HEK293 (cell line): Measurements from ENCODE around the gene SPRY1.

Experiments used
- CTCF ChIA-PET: fragments of 350-600 bp; formaldehyde crosslinking; extraction: SDS; loops from one replicate; lab custom pipeline; 2021; ENCODE audit warnings: antibody characterized with exemption; lab: Yijun Ruan, JAX
- POLR2A ChIA-PET: fragments of 300-600 bp; formaldehyde crosslinking; extraction: SDS; loops from one replicate; lab custom pipeline; 2020; ENCODE audit warnings: antibody characterized with exemption, inconsistent platforms; lab: Yijun Ruan, JAX
- H3K27ac ChIP-seq: fragments of 200-500 bp; sonication (Bioruptor generic); 2 replicates; pipeline ENCODE4 v1.5.1; 2014; ENCODE audit warnings: low read depth, low read length, control low read depth, inconsistent platforms; ENCODE audit errors: extremely low read depth
- H3K36me3 ChIP-seq, 2 experiments: fragments of 200-500 bp in 1 of 2; sonication (Bioruptor generic) in 1 of 2; 1 replicate in 1 of 2; 2 replicates in 1 of 2; pipeline ENCODE4 v1.5.1; 2014 to 2017; ENCODE audit warnings: inconsistent platforms in 2 of 2, low read length in 2 of 2; ENCODE audit not compliant: control insufficient read depth in 2 of 2, insufficient read depth in 1 of 2
- H3K4me1 ChIP-seq: fragments of 200-500 bp; sonication (Bioruptor generic); 2 replicates; pipeline ENCODE4 v1.5.1; 2014; ENCODE audit warnings: mild to moderate bottlenecking, low read length, inconsistent platforms; ENCODE audit not compliant: control insufficient read depth, insufficient read depth
- H3K4me3 ChIP-seq: 2 replicates; pipeline ENCODE4 v1.5.1; 2011; ENCODE audit warnings: low read depth, mild to moderate bottlenecking, control low read depth, low read length, moderate library complexity
- H3K9me3 ChIP-seq: fragments of 200-500 bp; sonication (Bioruptor generic); 2 replicates; pipeline ENCODE4 v1.5.1; 2014; ENCODE audit warnings: low read depth, low read length, inconsistent platforms; ENCODE audit not compliant: control insufficient read depth, insufficient read depth
- KLF9 ChIP-seq: fragments of 450-650 bp; formaldehyde crosslinking; IDR thresholded peaks from 2 replicates; pipeline ENCODE4 v1.5.1; 2016; ENCODE audit warnings: missing biosample characterization, missing genetic modification characterization, low read depth
- OSR2 ChIP-seq: fragments of 450-650 bp; formaldehyde crosslinking; IDR thresholded peaks from 2 replicates; pipeline ENCODE4 v1.5.1; 2016; ENCODE audit warnings: missing biosample characterization, missing genetic modification characterization
- REPIN1 ChIP-seq: fragments of 450-650 bp; formaldehyde crosslinking; IDR thresholded peaks from 2 replicates; pipeline ENCODE4 v1.5.1; 2017; ENCODE audit warnings: missing biosample characterization, missing genetic modification characterization, low read depth
- SETDB1 ChIP-seq: IDR thresholded peaks from one replicate; pipeline ENCODE4 v1.6.1; 2017; ENCODE audit warnings: mild to moderate bottlenecking, low read length, moderate library complexity, mixed read lengths; ENCODE audit not compliant: insufficient read length
- YY2 ChIP-seq: fragments of 450-650 bp; formaldehyde crosslinking; IDR thresholded peaks from 2 replicates; pipeline ENCODE4 v1.5.1; 2016; ENCODE audit warnings: missing biosample characterization, missing genetic modification characterization
- ZBTB48 ChIP-seq: fragments of 450-650 bp; formaldehyde crosslinking; IDR thresholded peaks from 2 replicates; pipeline ENCODE4 v1.5.1; 2016; ENCODE audit warnings: missing biosample characterization, missing genetic modification characterization
- ZBTB8A ChIP-seq: fragments of 450-650 bp; formaldehyde crosslinking; IDR thresholded peaks from 2 replicates; pipeline ENCODE4 v1.5.1; 2016; ENCODE audit warnings: missing biosample characterization, missing genetic modification characterization
- ZFP3 ChIP-seq: fragments of 450-650 bp; formaldehyde crosslinking; IDR thresholded peaks from 2 replicates; pipeline ENCODE4 v1.5.1; 2016; ENCODE audit warnings: low read depth, missing biosample characterization, missing genetic modification characterization
- ZNF133 ChIP-seq: fragments of 450-650 bp; formaldehyde crosslinking; IDR thresholded peaks from 2 replicates; pipeline ENCODE4 v1.5.1; 2016; ENCODE audit warnings: missing biosample characterization, missing genetic modification characterization
- ZNF157 ChIP-seq: fragments of 450-650 bp; formaldehyde crosslinking; IDR thresholded peaks from 2 replicates; pipeline ENCODE4 v1.5.1; 2016; ENCODE audit warnings: missing biosample characterization, missing genetic modification characterization
- ZNF2 ChIP-seq: fragments of 450-650 bp; formaldehyde crosslinking; IDR thresholded peaks from 2 replicates; pipeline ENCODE4 v1.5.1; 2016; ENCODE audit warnings: missing biosample characterization, missing genetic modification characterization
- ZNF202 ChIP-seq: fragments of 450-650 bp; formaldehyde crosslinking; IDR thresholded peaks from 2 replicates; pipeline ENCODE4 v1.5.1; 2016; ENCODE audit warnings: missing biosample characterization, missing genetic modification characterization, borderline replicate concordance
- ZNF23 ChIP-seq: fragments of 450-650 bp; formaldehyde crosslinking; IDR thresholded peaks from 2 replicates; pipeline ENCODE4 v1.5.1; 2016; ENCODE audit warnings: missing biosample characterization, missing genetic modification characterization, borderline replicate concordance
- ZNF335 ChIP-seq: fragments of 450-650 bp; formaldehyde crosslinking; conservative IDR thresholded peaks from 2 replicates; pipeline ENCODE4 v1.5.1; 2016; ENCODE audit warnings: missing biosample characterization, missing genetic modification characterization
- ZNF341 ChIP-seq: fragments of 450-650 bp; formaldehyde crosslinking; IDR thresholded peaks from 2 replicates; pipeline ENCODE4; 2016; ENCODE audit warnings: low read depth, missing biosample characterization, missing genetic modification characterization
- ZNF366 ChIP-seq: fragments of 450-650 bp; formaldehyde crosslinking; conservative IDR thresholded peaks from 2 replicates; pipeline ENCODE4 v1.5.1; 2016; ENCODE audit warnings: missing biosample characterization, missing genetic modification characterization
- ZNF660 ChIP-seq: fragments of 450-650 bp; IDR thresholded peaks from 2 replicates; pipeline ENCODE4 v1.5.1; 2018; ENCODE audit warnings: missing biosample characterization, mild to moderate bottlenecking, missing genetic modification characterization
- ZNF701 ChIP-seq: fragments of 450-650 bp; formaldehyde crosslinking; IDR thresholded peaks from 2 replicates; pipeline ENCODE4 v1.5.1; 2016; ENCODE audit warnings: missing biosample characterization, missing genetic modification characterization
- ZSCAN23 ChIP-seq: fragments of 450-650 bp; formaldehyde crosslinking; IDR thresholded peaks from 2 replicates; pipeline ENCODE4 v1.5.1; 2016; ENCODE audit warnings: missing biosample characterization, missing genetic modification characterization
- ZXDB ChIP-seq: fragments of 450-650 bp; formaldehyde crosslinking; IDR thresholded peaks from 2 replicates; pipeline ENCODE4 v1.5.1; 2016; ENCODE audit warnings: missing biosample characterization, missing genetic modification characterization
- TF ChIP-seq, protein P1 (sequence below): fragments of 450-650 bp; formaldehyde crosslinking; IDR thresholded peaks from 2 replicates; pipeline ENCODE4 v1.5.1; 2016; ENCODE audit warnings: missing biosample characterization, missing genetic modification characterization
- TF ChIP-seq, protein P2 (sequence below): fragments of 450-650 bp; formaldehyde crosslinking; IDR thresholded peaks from 2 replicates; pipeline ENCODE4 v1.5.1; 2017; ENCODE audit warnings: missing biosample characterization, missing genetic modification characterization
- TF ChIP-seq, protein P3 (sequence below): fragments of 450-650 bp; formaldehyde crosslinking; IDR thresholded peaks from 2 replicates; pipeline ENCODE4; 2016; ENCODE audit warnings: missing biosample characterization, missing genetic modification characterization
- TF ChIP-seq, protein P4 (sequence below): fragments of 450-650 bp; IDR thresholded peaks from 2 replicates; pipeline ENCODE4 v1.5.1; 2018; ENCODE audit warnings: missing biosample characterization, mild to moderate bottlenecking, missing genetic modification characterization

Gene SPRY1

DNA sequence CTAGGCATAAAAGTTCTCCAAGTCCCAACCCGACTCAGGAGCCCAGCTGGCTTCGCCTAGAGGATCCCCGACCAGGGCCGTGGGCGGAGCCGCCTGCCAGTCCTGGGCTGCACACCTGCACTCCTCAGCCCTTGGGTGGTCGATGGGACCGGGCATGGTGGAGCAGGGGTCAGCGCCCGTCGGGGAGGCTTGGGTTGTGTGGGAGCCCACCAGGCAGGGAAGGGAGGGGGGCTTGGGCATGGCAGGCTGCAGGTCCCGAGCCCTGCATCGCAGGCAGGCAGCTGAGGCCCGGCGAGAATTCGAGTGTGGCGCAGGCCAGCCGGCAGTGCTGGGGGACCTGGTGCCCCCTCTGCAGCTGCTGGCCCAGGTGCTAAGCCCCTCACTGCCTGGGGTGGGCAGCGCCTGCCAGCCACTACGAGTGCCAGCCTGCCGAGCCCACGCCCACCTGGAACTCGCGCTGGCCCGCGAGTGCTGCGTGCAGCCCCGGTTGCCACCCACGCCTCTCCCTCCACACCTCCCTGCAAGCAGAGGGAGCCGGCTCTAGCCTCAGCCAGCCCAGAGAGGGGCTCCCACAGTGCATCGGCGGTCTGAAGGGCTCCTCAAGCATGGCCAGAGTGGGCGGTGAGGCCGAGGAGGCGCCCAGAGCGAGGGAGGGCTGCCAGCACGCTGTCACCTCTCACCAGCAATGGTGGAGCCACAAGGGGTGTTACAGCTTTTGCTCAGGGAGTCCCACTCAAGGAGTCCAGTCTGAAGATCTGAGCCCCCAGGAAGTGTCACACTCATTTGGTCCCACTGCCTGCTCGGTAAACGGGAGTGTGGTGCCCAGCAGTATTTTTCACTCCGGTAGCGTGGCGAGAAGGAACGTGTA, 38.9 kb downstream of the SPRY1 start:
- ChIA-PET POLR2A (no interaction called here), CTCF (no interaction called here)
- no peaks in the 10 kb centered on the region for H3K4me1 ChIP-seq

DNA sequence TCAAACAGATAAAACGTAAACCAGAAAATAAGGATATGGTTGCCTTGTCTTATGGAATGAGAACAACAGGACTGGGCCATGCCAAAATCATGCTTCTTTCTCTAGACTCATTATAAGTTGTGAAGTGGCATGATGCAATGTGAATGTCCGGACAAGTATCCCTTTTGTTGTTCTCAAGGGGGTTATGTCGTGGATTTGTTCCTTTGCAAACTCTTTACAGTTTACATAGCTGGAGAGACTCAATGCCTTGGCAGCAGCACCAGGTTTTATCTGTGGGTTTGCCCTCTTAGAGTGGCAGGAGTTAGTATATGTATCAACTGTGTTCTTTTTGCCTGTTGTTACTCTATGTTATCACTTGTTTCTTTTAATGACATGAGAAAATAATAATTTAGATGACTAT, 41.4 kb downstream of the SPRY1 start:
- Histone ChIP-seq H3K4me1 (no peaks in the 10 kb centered on the region; the same call in 1 of the 2 replicates), H3K36me3 (no peaks in the 10 kb centered on the region), H3K4me3 (no peak overlapping the region), H3K27ac (no peak overlapping the region), H3K9me3 (no peaks in the 10 kb centered on the region)
- no peak for TF ChIP-seq KLF9 (tag by site-specific recombination)
- no peak for TF ChIP-seq ZNF335
- TF ChIP-seq, protein P1, sequence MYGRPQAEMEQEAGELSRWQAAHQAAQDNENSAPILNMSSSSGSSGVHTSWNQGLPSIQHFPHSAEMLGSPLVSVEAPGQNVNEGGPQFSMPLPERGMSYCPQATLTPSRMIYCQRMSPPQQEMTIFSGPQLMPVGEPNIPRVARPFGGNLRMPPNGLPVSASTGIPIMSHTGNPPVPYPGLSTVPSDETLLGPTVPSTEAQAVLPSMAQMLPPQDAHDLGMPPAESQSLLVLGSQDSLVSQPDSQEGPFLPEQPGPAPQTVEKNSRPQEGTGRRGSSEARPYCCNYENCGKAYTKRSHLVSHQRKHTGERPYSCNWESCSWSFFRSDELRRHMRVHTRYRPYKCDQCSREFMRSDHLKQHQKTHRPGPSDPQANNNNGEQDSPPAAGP (tag by site-specific recombination) = no peak
- no peak for TF ChIP-seq ZNF23 (tag by site-specific recombination)
- no peak for TF ChIP-seq ZNF701 (tag by site-specific recombination)
- TF ChIP-seq, protein P2, sequence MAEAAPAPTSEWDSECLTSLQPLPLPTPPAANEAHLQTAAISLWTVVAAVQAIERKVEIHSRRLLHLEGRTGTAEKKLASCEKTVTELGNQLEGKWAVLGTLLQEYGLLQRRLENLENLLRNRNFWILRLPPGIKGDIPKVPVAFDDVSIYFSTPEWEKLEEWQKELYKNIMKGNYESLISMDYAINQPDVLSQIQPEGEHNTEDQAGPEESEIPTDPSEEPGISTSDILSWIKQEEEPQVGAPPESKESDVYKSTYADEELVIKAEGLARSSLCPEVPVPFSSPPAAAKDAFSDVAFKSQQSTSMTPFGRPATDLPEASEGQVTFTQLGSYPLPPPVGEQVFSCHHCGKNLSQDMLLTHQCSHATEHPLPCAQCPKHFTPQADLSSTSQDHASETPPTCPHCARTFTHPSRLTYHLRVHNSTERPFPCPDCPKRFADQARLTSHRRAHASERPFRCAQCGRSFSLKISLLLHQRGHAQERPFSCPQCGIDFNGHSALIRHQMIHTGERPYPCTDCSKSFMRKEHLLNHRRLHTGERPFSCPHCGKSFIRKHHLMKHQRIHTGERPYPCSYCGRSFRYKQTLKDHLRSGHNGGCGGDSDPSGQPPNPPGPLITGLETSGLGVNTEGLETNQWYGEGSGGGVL (tag by site-specific recombination) = no peak
- no peak for TF ChIP-seq ZNF202
- TF ChIP-seq ZNF341 (tag by site-specific recombination) = no peak
- no peak for TF ChIP-seq ZSCAN23
- no peak for TF ChIP-seq ZBTB8A (tag by site-specific recombination)
- no peak for TF ChIP-seq YY2 (tag by site-specific recombination)
- TF ChIP-seq ZNF366 (tag by site-specific recombination) = no peak
- TF ChIP-seq SETDB1 = no peak
- TF ChIP-seq, protein P3, sequence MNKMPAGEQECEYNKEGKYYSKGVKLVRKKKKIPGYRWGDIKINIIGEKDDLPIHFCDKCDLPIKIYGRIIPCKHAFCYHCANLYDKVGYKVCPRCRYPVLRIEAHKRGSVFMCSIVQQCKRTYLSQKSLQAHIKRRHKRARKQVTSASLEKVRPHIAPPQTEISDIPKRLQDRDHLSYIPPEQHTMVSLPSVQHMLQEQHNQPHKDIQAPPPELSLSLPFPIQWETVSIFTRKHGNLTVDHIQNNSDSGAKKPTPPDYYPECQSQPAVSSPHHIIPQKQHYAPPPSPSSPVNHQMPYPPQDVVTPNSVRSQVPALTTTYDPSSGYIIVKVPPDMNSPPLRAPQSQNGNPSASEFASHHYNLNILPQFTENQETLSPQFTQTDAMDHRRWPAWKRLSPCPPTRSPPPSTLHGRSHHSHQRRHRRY (tag by site-specific recombination) = no peak
- no peak for TF ChIP-seq ZXDB (tag by site-specific recombination)
- no peak for TF ChIP-seq ZNF133 (tag by site-specific recombination)
- TF ChIP-seq ZNF660 (tag by site-specific recombination) = no peak
- no peak for TF ChIP-seq ZNF157
- TF ChIP-seq ZFP3 (tag by site-specific recombination) = no peak
- TF ChIP-seq ZNF2 (tag by site-specific recombination) = no peak
- ChIA-PET POLR2A (no interaction called here), CTCF (no interaction called here)

More for the DNA sequence above, 38.9 kb downstream of the SPRY1 start:
- no peak overlapping the region for H3K27ac ChIP-seq
- TF ChIP-seq, protein P4, sequence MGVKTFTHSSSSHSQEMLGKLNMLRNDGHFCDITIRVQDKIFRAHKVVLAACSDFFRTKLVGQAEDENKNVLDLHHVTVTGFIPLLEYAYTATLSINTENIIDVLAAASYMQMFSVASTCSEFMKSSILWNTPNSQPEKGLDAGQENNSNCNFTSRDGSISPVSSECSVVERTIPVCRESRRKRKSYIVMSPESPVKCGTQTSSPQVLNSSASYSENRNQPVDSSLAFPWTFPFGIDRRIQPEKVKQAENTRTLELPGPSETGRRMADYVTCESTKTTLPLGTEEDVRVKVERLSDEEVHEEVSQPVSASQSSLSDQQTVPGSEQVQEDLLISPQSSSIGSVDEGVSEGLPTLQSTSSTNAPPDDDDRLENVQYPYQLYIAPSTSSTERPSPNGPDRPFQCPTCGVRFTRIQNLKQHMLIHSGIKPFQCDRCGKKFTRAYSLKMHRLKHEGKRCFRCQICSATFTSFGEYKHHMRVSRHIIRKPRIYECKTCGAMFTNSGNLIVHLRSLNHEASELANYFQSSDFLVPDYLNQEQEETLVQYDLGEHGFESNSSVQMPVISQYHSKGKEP (tag by site-specific recombination) = no peak
- no peak for TF ChIP-seq OSR2 (tag by site-specific recombination)
- TF ChIP-seq REPIN1 (tag by site-specific recombination) = no peak
- no peak for TF ChIP-seq ZBTB48
- H3K4me3 ChIP-seq = no peak overlapping the region
- no peaks in the 10 kb centered on the region for H3K9me3 ChIP-seq
- no peaks in the 10 kb centered on the region for H3K36me3 ChIP-seq
